Thyroid gland (tissue), 4 donors: ENCODE measurements around the gene TMEM255B.

ENCODE experiments used
- CTCF ChIP-seq, 6 experiments: fragments of 200-600 bp in 3 of 6; fragments of 450-650 bp in 3 of 6; sonication (generic) in 3 of 6; IDR thresholded peaks; one replicate each; pipeline ENCODE4 v1.5.1; 2016 to 2019; ENCODE audit warnings: antibody characterized with exemption in 6 of 6, mild to moderate bottlenecking in 2 of 6, inconsistent platforms in 1 of 6, moderate library complexity in 1 of 6
- POLR2A ChIP-seq, 2 donors: fragments of 450-650 bp; IDR thresholded peaks; one replicate each; pipeline ENCODE4 v1.6.1; 2017; ENCODE audit warnings: antibody characterized with exemption in 2 of 2, mild to moderate bottlenecking in 2 of 2, moderate library complexity in 1 of 2

GRCh38 chr13:113749967-113750366 lies 9.1 kb upstream of the TMEM255B start:
- TF ChIP-seq POLR2A (IDR thresholded peaks at IDR 0.05), result no peak
- no peak for TF ChIP-seq CTCF (IDR thresholded peaks at IDR 0.05)
